HUDEP-2 (cell line): ENCODE results near the gene CST3.
"Not testable (repeated sequence)": the region's sequence is repeated elsewhere in the genome, so short reads cannot be mapped to it uniquely, and the experiment has no call there.

Experiments
- DNase-seq, 76 experiments: peaks; one replicate each; lab custom pipeline; 2025; ENCODE audit not compliant: unreplicated experiment in 76 of 76; lab: John Stamatoyannopoulos, UW

The CST3 gene

GRCh38 chr20:23644164-23644563 is 6.4 kb upstream of the CST3 start:
- DNase-seq: no peak

- DNase-seq: no peak
Observed at GRCh38 chr20:23643659-23644058, 5.9 kb upstream of the CST3 start.

GRCh38 chr20:23641936-23642751 is 4.4 kb upstream of the CST3 start:
- DNase-seq: no peak

- DNase-seq: no peak
Observed at GRCh38 chr20:23640671-23641667, 3.2 kb upstream of the CST3 start.

GRCh38 chr20:23640018-23640601 is 2.4 kb upstream of the CST3 start:
- no peak for DNase-seq

GRCh38 chr20:23639490-23639958 is 1.8 kb upstream of the CST3 start:
- no peak for DNase-seq

- no peak for DNase-seq
Observed at GRCh38 chr20:23638309-23638708, 554 bp upstream of the CST3 start.

GRCh38 chr20:23636908-23637281 is 860 bp downstream of the CST3 start:
- no peak for DNase-seq

- no peak for DNase-seq
Observed at GRCh38 chr20:23636182-23636907, 1.4 kb downstream of the CST3 start.

GRCh38 chr20:23635768-23636090 is 2.0 kb downstream of the CST3 start:
- DNase-seq: not testable (repeated sequence)

GRCh38 chr20:23634985-23635767 is 2.6 kb downstream of the CST3 start:
- no peak for DNase-seq

GRCh38 chr20:23634044-23634801 is 3.5 kb downstream of the CST3 start:
- DNase-seq: no peak

GRCh38 chr20:23632711-23633573 is 4.8 kb downstream of the CST3 start:
- no peak for DNase-seq

GRCh38 chr20:23631981-23632710 is 5.6 kb downstream of the CST3 start:
- DNase-seq: no peak

- DNase-seq: no peak
Observed at GRCh38 chr20:23631226-23631822, 6.4 kb downstream of the CST3 start.

- no peak for DNase-seq
Observed at GRCh38 chr20:23630392-23630849, 7.3 kb downstream of the CST3 start.
